K562 (cell line): ENCODE measurements around the gene CHRM4. TPM values are rescaled to one million over a fixed set of nuclear protein-coding genes. Genes with fewer than 3 reads are reported as not detected.

Experiments used
- ARID1B ChIP-seq: fragments of 450-650 bp; IDR thresholded peaks from 2 replicates; pipeline ENCODE4 v1.6.1; 2016; ENCODE audit warnings: antibody characterized with exemption, mild to moderate bottlenecking, inconsistent platforms
- CBX1 ChIP-seq: sonication (generic); IDR thresholded peaks from 2 replicates; pipeline ENCODE4 v1.6.1; 2016; ENCODE audit warnings: antibody characterized with exemption, low read depth, mild to moderate bottlenecking
- CBX3 ChIP-seq, 2 experiments: IDR thresholded peaks; 1 replicate in 1 of 2; 2 replicates in 1 of 2; pipeline ENCODE4 v1.6.1; 2012; ENCODE audit warnings: inconsistent platforms in 2 of 2, low read length in 2 of 2, borderline replicate concordance in 1 of 2, control low read depth in 1 of 2
- CCNT2 ChIP-seq: IDR thresholded peaks from 2 replicates; pipeline ENCODE4 v1.6.1; 2011; ENCODE audit warnings: borderline replicate concordance, low read depth, mild to moderate bottlenecking, moderate library complexity, mixed read lengths, low read length; ENCODE audit not compliant: insufficient read length; ENCODE audit errors: extremely low read depth
- CTCFL ChIP-seq: IDR thresholded peaks from 2 replicates; pipeline ENCODE4 v1.6.1; 2011; ENCODE audit warnings: borderline replicate concordance, low read depth, mild to moderate bottlenecking, moderate library complexity, low read length; ENCODE audit not compliant: insufficient read depth, poor library complexity, severe bottlenecking
- E2F5 ChIP-seq: sonication (generic); formaldehyde crosslinking; IDR thresholded peaks from 2 replicates; pipeline ENCODE4 v1.8.0; 2022; ENCODE audit warnings: mild to moderate bottlenecking, missing genetic modification reagents
- E2F6 ChIP-seq, 2 experiments: IDR thresholded peaks; 2 replicates each; pipeline ENCODE4 v1.6.1; 2011; ENCODE audit warnings: borderline replicate concordance in 1 of 2, control low read depth in 1 of 2, low read depth in 1 of 2, low read length in 1 of 2, mild to moderate bottlenecking in 1 of 2, mixed read lengths in 1 of 2, moderate library complexity in 1 of 2; ENCODE audit not compliant: insufficient read depth in 1 of 2, insufficient read length in 1 of 2, poor library complexity in 1 of 2, severe bottlenecking in 1 of 2; ENCODE audit errors: extremely low read depth in 1 of 2
- FOXA3 ChIP-seq, 2 experiments: fragments of 450-650 bp in 1 of 2; sonication (generic) in 1 of 2; formaldehyde crosslinking; IDR thresholded peaks in 1 of 2; conservative IDR thresholded peaks in 1 of 2; 2 replicates each; pipeline versions ENCODE4 v1.4.0 to v1.8.0; 2020 to 2022; ENCODE audit warnings: mild to moderate bottlenecking in 2 of 2, missing genetic modification reagents in 1 of 2
- KAT2B ChIP-seq: IDR thresholded peaks from one replicate; pipeline ENCODE4 v1.6.1; 2012; ENCODE audit warnings: low read depth, mild to moderate bottlenecking, control low read depth, inconsistent platforms, low read length, moderate library complexity
- MAFK ChIP-seq: IDR thresholded peaks from 2 replicates; pipeline ENCODE4 v1.6.1; 2011; ENCODE audit warnings: low read length, improper control_type of control experiment
- NR3C1 ChIP-seq: sonication (generic); formaldehyde crosslinking; IDR thresholded peaks from 2 replicates; pipeline ENCODE4 v1.8.1; 2022; ENCODE audit warnings: missing genetic modification reagents
- NUFIP1 ChIP-seq: fragments of 450-650 bp; IDR thresholded peaks from 2 replicates; pipeline ENCODE4 v1.6.1; 2018; ENCODE audit not compliant: partially characterized antibody
- OTX1 ChIP-seq: fragments of 450-650 bp; formaldehyde crosslinking; IDR thresholded peaks from 2 replicates; pipeline ENCODE4 v1.4.0; 2022; ENCODE audit warnings: mild to moderate bottlenecking
- PHF8 ChIP-seq: fragments of 200-600 bp; sonication (generic); IDR thresholded peaks from 2 replicates; pipeline ENCODE4 v1.6.1; 2012; ENCODE audit warnings: mixed run types, mild to moderate bottlenecking, inconsistent platforms, low read length, moderate library complexity, borderline replicate concordance
- PHTF2 ChIP-seq: fragments of 250-450 bp; sonication (Bioruptor Pico); IDR thresholded peaks from 2 replicates; pipeline ENCODE4 v1.5.0; 2021; ENCODE audit warnings: mild to moderate bottlenecking
- RBBP5 ChIP-seq: fragments of 200-600 bp; sonication (generic); IDR thresholded peaks from 2 replicates; pipeline ENCODE4 v1.6.1; 2012; ENCODE audit warnings: borderline replicate concordance, mild to moderate bottlenecking, low read length, control low read depth, inconsistent platforms; ENCODE audit not compliant: insufficient read depth, poor library complexity, severe bottlenecking
- RBM17 ChIP-seq: fragments of 200-400 bp; formaldehyde crosslinking; IDR thresholded peaks from 2 replicates; pipeline ENCODE4 v1.6.1; 2017; ENCODE audit warnings: low read depth, mild to moderate bottlenecking, low read length, borderline replicate concordance
- SP2 ChIP-seq: IDR thresholded peaks from 2 replicates; pipeline ENCODE4 v1.6.1; 2011; ENCODE audit warnings: mild to moderate bottlenecking, low read depth, low read length, moderate library complexity; ENCODE audit not compliant: poor library complexity, severe bottlenecking; ENCODE audit errors: extremely low read depth
- SRSF1 ChIP-seq: fragments of 200-400 bp; formaldehyde crosslinking; IDR thresholded peaks from 2 replicates; pipeline ENCODE4 v1.6.1; 2017; ENCODE audit warnings: mild to moderate bottlenecking, low read depth, low read length, moderate library complexity
- SRSF3 ChIP-seq: fragments of 200-400 bp; formaldehyde crosslinking; IDR thresholded peaks from 2 replicates; pipeline ENCODE4 v1.6.1; 2016; ENCODE audit warnings: mild to moderate bottlenecking, low read length, moderate library complexity; ENCODE audit not compliant: insufficient read depth
- XRCC3 ChIP-seq: fragments of 450-650 bp; IDR thresholded peaks from 2 replicates; pipeline ENCODE4 v1.6.1; 2017; ENCODE audit warnings: mild to moderate bottlenecking, moderate library complexity
- ZNF121 ChIP-seq: sonication (generic); formaldehyde crosslinking; conservative IDR thresholded peaks from 2 replicates; pipeline ENCODE4 v1.8.0; 2022; ENCODE audit warnings: missing genetic modification reagents
- ZNF436 ChIP-seq: fragments of 250-450, 450-650 bp; sonication (Bioruptor Pico); formaldehyde crosslinking; IDR thresholded peaks from 2 replicates; pipeline ENCODE4 v1.7.0; 2020; ENCODE audit warnings: mild to moderate bottlenecking
- polyA plus RNA-seq, 8 experiments: library from polyadenylated mRNA; depleted of rRNA in 4 of 8; stranded (reverse) in 5 of 8; unstranded in 3 of 8; fragments of >200 nt; fragmentation: Nextera tagmentation in 2 of 8; fragmentation: Illumina TruSeq in 1 of 8; extraction: Ambion mirVana in 2 of 8; extraction: Trizol in 1 of 8; gene quantifications; 2 replicates each; pipeline versions ENCODE4 v1.2.1 to v1.2.3, GENCODE V29; 2011 to 2014; ENCODE audit warnings: inconsistent platforms in 1 of 8, missing spikeins in 1 of 8
- total RNA-seq, 7 experiments: library from RNA; depleted of rRNA in 6 of 7; stranded (reverse); fragments of >200 nt in 6 of 7; fragmentation: Illumina TruSeq in 2 of 7; extraction: Trizol in 2 of 7; gene quantifications; 2 replicates each; pipeline versions ENCODE4 v1.2.1 to v1.2.3, GENCODE V29; 2011 to 2021; ENCODE audit warnings: low replicate concordance in 1 of 7

The CHRM4 gene
- total and polyA plus RNA-seq, 9 of the 15 experiments (the other 6 are each of a cell fraction or from before 2014, with no cell fraction given): 0.22 to 1.3 (median 0.40) TPM; not detected in 2

GRCh38 chr11:46381819-46382645 is 9.5 kb downstream of the CHRM4 start (continued):
- TF ChIP-seq E2F6 (IDR thresholded peaks at IDR 0.05; ENCODE audit: borderline replicate concordance in 1 of 2, extremely low read depth in 1 of 2, insufficient read depth in 1 of 2, insufficient read length in 1 of 2, low read depth in 1 of 2, low read length in 1 of 2, poor library complexity in 1 of 2, severe bottlenecking in 1 of 2): peak; percentile 66 to 84
- TF ChIP-seq E2F5 (CRISPR knock-in tag): peak; percentile 12; the same call in 1 of the 2 replicates
- TF ChIP-seq OTX1 (CRISPR knock-in tag): no peak
- TF ChIP-seq SRSF3: no peak
- no peak for TF ChIP-seq MAFK
- no peak for TF ChIP-seq KAT2B
- no peak for TF ChIP-seq PHTF2 (CRISPR knock-in tag)
- TF ChIP-seq RBBP5: no peak
- no peak for TF ChIP-seq NUFIP1
- no peak for TF ChIP-seq ZNF436 (CRISPR knock-in tag)
- peak; percentile 41; the same call in 1 of the 2 replicates for TF ChIP-seq PHF8
- no peak for TF ChIP-seq CTCFL
- TF ChIP-seq CBX1: no peak
- peak in 1 of 2 experiments; percentile 12; a peak in 1 of 3 replicates for TF ChIP-seq CBX3 (IDR thresholded peaks at IDR 0.05; ENCODE audit: borderline replicate concordance in 1 of 2, low read length in 2 of 2)
- no peak for TF ChIP-seq NR3C1 (CRISPR knock-in tag)
- no peak for TF ChIP-seq ZNF121 (CRISPR knock-in tag)
- TF ChIP-seq SRSF1: no peak
- no peak for TF ChIP-seq XRCC3
- TF ChIP-seq SP2: no peak
- TF ChIP-seq ARID1B: peak; percentile 50
- TF ChIP-seq FOXA3 (CRISPR knock-in tag; conservative IDR thresholded peaks at IDR 0.05 in 1 of 2, IDR thresholded peaks at IDR 0.05 in 1 of 2): no peak
- TF ChIP-seq RBM17: no peak
- TF ChIP-seq CCNT2: peak; percentile 38
